Endothelial cell of umbilical vein (primary cell): ENCODE results near the gene TRMT10C. TPM values are rescaled to one million over a fixed set of nuclear protein-coding genes. Genes with fewer than 3 reads are reported as not detected.
A peak's percentile ranks its signal among the peaks of the same experiment; 100 is the strongest.

Experiments used
- BruUV-seq: library from RNA; stranded (reverse); fragments of 400-500 nt; replicated peaks from 2 replicates; lab custom pipeline; 2021; lab: Mats Ljungman, UMichigan
- CTCF ChIA-PET: fragments of 300-600, 350-600 bp; sonication (Branson Sonifier 250); formaldehyde crosslinking; loops from one replicate; lab custom pipeline; 2021; ENCODE audit warnings: antibody characterized with exemption, inconsistent platforms; lab: Charles Lee
- POLR2A ChIA-PET: fragments of 300-600, 350-600 bp; sonication (Branson Sonifier 250); formaldehyde crosslinking; loops from one replicate; lab custom pipeline; 2021; ENCODE audit warnings: antibody characterized with exemption, inconsistent platforms; lab: Charles Lee
- DNase-seq: peaks from one replicate; pipeline ENCODE4 v3.0.0-alpha.2; 2011; ENCODE audit warnings: low read depth, low spot score
- FAIRE-seq: peaks from 2 replicates; lab custom pipeline; 2011; peaks lifted over from hg19 to GRCh38; lab: Jason Lieb, UNC
- H2AFZ ChIP-seq: 2 replicates; pipeline ENCODE4 v1.6.0; 2012; ENCODE audit warnings: low read depth, low read length, control low read depth, inconsistent platforms
- H3K27ac ChIP-seq: 2 replicates; pipeline ENCODE4 v1.5.1; 2011; ENCODE audit warnings: low read depth, mild to moderate bottlenecking, control low read depth, low read length, moderate library complexity; ENCODE audit not compliant: insufficient read depth
- H3K27me3 ChIP-seq, 2 experiments: 2 replicates each; pipeline versions ENCODE4 v1.6.0 to v1.6.1; 2011; ENCODE audit warnings: low read length in 2 of 2, mixed read lengths in 1 of 2; ENCODE audit not compliant: control insufficient read depth in 2 of 2, insufficient read depth in 2 of 2
- H3K36me3 ChIP-seq, 2 experiments: 2 replicates in 1 of 2; 3 replicates in 1 of 2; pipeline ENCODE4 v1.5.1; 2011; ENCODE audit warnings: low read length in 2 of 2, mild to moderate bottlenecking in 1 of 2, moderate library complexity in 1 of 2; ENCODE audit not compliant: control insufficient read depth in 2 of 2, insufficient read depth in 2 of 2; ENCODE audit errors: extremely low read depth in 1 of 2
- H3K4me1 ChIP-seq: 3 replicates; pipeline ENCODE4 v1.5.1; 2011; ENCODE audit warnings: mild to moderate bottlenecking, low read length; ENCODE audit not compliant: control insufficient read depth, insufficient read depth; ENCODE audit errors: extremely low read depth
- H3K4me2 ChIP-seq: 2 replicates; pipeline ENCODE4 v1.6.1; 2011; ENCODE audit warnings: low read length, control low read depth, mixed read lengths; ENCODE audit not compliant: insufficient read depth
- H3K4me3 ChIP-seq, 3 experiments: fragments of 200-600 bp in 1 of 3; sonication (generic), shearing (Covaris generic) in 1 of 3; replicated peaks in 1 of 3; 2 replicates each; pipeline ENCODE4 v1.5.1; 2011 to 2016; ENCODE audit warnings: control low read depth in 3 of 3, low read length in 3 of 3, mild to moderate bottlenecking in 2 of 3, inconsistent platforms in 1 of 3, low read depth in 1 of 3, moderate library complexity in 1 of 3; ENCODE audit not compliant: insufficient read depth in 1 of 3
- H3K79me2 ChIP-seq: 2 replicates; pipeline ENCODE4 v1.6.0; 2012; ENCODE audit warnings: low read length, inconsistent platforms; ENCODE audit not compliant: control insufficient read depth, insufficient read depth
- H3K9ac ChIP-seq: replicated peaks from 2 replicates; pipeline ENCODE3; 2011; ENCODE audit warnings: low read length, control low read depth; ENCODE audit not compliant: insufficient read depth; ENCODE audit errors: extremely low read depth
- H3K9me1 ChIP-seq: replicated peaks from 3 replicates; pipeline ENCODE4 v1.6.0; 2011; ENCODE audit warnings: mild to moderate bottlenecking, low read length; ENCODE audit not compliant: control insufficient read depth, insufficient read depth; ENCODE audit errors: extremely low read depth
- H3K9me3 ChIP-seq: replicated peaks from 2 replicates; pipeline ENCODE4 v1.5.1; 2012; ENCODE audit warnings: low read length, inconsistent platforms; ENCODE audit not compliant: control insufficient read depth, insufficient read depth
- H4K20me1 ChIP-seq: replicated peaks from 2 replicates; pipeline ENCODE3; 2011; ENCODE audit warnings: mild to moderate bottlenecking, low read length; ENCODE audit not compliant: control insufficient read depth, insufficient read depth; ENCODE audit errors: extremely low read depth
- EZH2 ChIP-seq: IDR thresholded peaks from 2 replicates; pipeline ENCODE4 v1.6.1; 2012; ENCODE audit warnings: borderline replicate concordance, low read depth, mild to moderate bottlenecking, moderate library complexity, low read length, inconsistent platforms; ENCODE audit not compliant: severe bottlenecking
- FOS ChIP-seq: IDR thresholded peaks from 2 replicates; pipeline ENCODE4 v1.6.1; 2011; ENCODE audit warnings: mild to moderate bottlenecking, low read length, moderate library complexity, borderline replicate concordance; ENCODE audit not compliant: insufficient read depth
- GATA2 ChIP-seq: IDR thresholded peaks from 2 replicates; pipeline ENCODE4 v1.7.0; 2011; ENCODE audit warnings: low read depth, mild to moderate bottlenecking, moderate library complexity, mixed read lengths, low read length; ENCODE audit not compliant: insufficient read length, insufficient read depth
- JUN ChIP-seq: IDR thresholded peaks from 2 replicates; pipeline ENCODE4 v1.6.1; 2011; ENCODE audit warnings: borderline replicate concordance, low read depth; ENCODE audit not compliant: insufficient read length, insufficient read depth
- MYC ChIP-seq: IDR thresholded peaks from one replicate; pipeline ENCODE4 v1.6.1; 2011; ENCODE audit warnings: mild to moderate bottlenecking, low read depth, low read length
- POLR2A ChIP-seq: IDR thresholded peaks from 2 replicates; pipeline ENCODE4 v1.6.1; 2012; ENCODE audit warnings: low read depth, mild to moderate bottlenecking, control low read depth, low read length
- POLR2AphosphoS5 ChIP-seq: IDR thresholded peaks from 2 replicates; pipeline ENCODE4 v1.6.1; 2012; ENCODE audit warnings: low read depth, mild to moderate bottlenecking, control low read depth, low read length, moderate library complexity; ENCODE audit not compliant: insufficient read depth
- dilution Hi-C: fragments of 300-500 bp; cut with MboI; formaldehyde crosslinking; loops from one replicate; pipeline ENCODE4 v1.15.0; 2019; ENCODE audit warnings: low sequenced_read_pairs; ENCODE audit not compliant: extremely low pct_ligation_motif_present
- intact Hi-C: fragments of 100-400 bp; cut with micrococcal nuclease; formaldehyde crosslinking; loops from one replicate; pipeline ENCODE4 v1.10.0; 2022
- polyA plus RNA-seq, 4 experiments: library from polyadenylated mRNA; depleted of rRNA in 3 of 4; stranded (reverse) in 3 of 4; unstranded in 1 of 4; fragments of >200 nt; gene quantifications; 2 replicates each; pipeline versions ENCODE4 v1.2.1 to v1.2.3, GENCODE V29; 2011 to 2012; ENCODE audit warnings: missing spikeins in 1 of 4
- total RNA-seq: library from RNA; stranded (reverse); gene quantifications from 2 replicates; pipeline ENCODE4 v1.2.3, GENCODE V29; 2021
- TF ChIP-seq, protein P1 (sequence below): IDR thresholded peaks from 2 replicates; pipeline ENCODE4 v1.6.1; 2011; ENCODE audit not compliant: insufficient read depth, insufficient read length
- TF ChIP-seq, protein P2 (sequence below), 2 donors: IDR thresholded peaks; 1 replicate in 1 of 2; 2 replicates in 1 of 2; pipeline ENCODE4 v1.5.1; 2011; ENCODE audit warnings: low read length in 2 of 2, mild to moderate bottlenecking in 2 of 2, moderate library complexity in 2 of 2, control low read depth in 1 of 2, inconsistent platforms in 1 of 2, low read depth in 1 of 2; ENCODE audit not compliant: insufficient read depth in 1 of 2; ENCODE audit errors: extremely low read depth in 1 of 2

Gene TRMT10C
- total and polyA plus RNA-seq, 2 donors (not counting 3 experiments of a cell fraction or from before 2014, with no cell fraction given): 16.6 to 28.0 TPM

DNA sequence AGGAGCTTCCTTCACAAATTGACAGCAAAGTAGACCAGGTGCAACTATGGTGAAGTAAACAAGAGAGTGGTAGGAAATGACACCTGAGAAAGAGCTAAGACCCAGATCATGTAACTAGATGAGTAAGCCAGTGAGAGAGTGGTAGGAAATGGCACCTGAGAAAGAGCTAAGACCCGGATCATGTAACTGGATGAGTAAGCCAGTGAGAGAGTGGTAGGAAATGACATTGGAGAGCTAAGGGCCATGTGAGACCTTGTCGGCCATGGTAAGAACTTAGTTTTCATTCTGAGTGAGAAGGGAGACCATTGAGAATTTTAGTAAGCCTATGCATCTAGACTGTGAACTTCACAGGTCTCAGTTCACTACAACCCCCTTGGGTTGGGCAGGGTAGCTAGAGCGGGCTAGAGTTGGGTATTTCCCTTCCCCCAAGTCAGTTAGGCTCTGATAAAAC lies 43.2 kb upstream of the TRMT10C start:
- no peaks in the 10 kb centered on the region for H3K36me3 ChIP-seq
- intact Hi-C loops: no loop called here
- TF ChIP-seq POLR2AphosphoS5 (no peak), MYC (no peak), FOS (peak; percentile 50)
- no TSS peak for BruUV-seq
- FAIRE-seq (no peak), DNase-seq (peak; percentile 30)
- H3K27ac ChIP-seq: no peak overlapping the region
- H3K9me1 ChIP-seq: no peaks in the 10 kb centered on the region
- no peak overlapping the region for H3K4me3 ChIP-seq
- H3K4me2 ChIP-seq: peak overlapping the region; percentile 21
- H4K20me1 ChIP-seq: no peaks in the 10 kb centered on the region
- no peaks in the 10 kb centered on the region for H3K79me2 ChIP-seq
- peaks cover 42% of the 10 kb centered on the region for H3K4me1 ChIP-seq
- ChIA-PET POLR2A (no interaction called here), CTCF (interaction anchor here (1.6 kb wide), 1 partner anchor 55 kb away, joined by 7 read pairs; the partner anchor contains the start of gene PCNP)
- no peak overlapping the region for H3K9ac ChIP-seq
- dilution Hi-C loops: no loop called here
- no peaks in the 10 kb centered on the region for H3K27me3 ChIP-seq
- H2AFZ ChIP-seq: peak overlapping the region; percentile 60
- no peaks in the 10 kb centered on the region for H3K9me3 ChIP-seq

DNA sequence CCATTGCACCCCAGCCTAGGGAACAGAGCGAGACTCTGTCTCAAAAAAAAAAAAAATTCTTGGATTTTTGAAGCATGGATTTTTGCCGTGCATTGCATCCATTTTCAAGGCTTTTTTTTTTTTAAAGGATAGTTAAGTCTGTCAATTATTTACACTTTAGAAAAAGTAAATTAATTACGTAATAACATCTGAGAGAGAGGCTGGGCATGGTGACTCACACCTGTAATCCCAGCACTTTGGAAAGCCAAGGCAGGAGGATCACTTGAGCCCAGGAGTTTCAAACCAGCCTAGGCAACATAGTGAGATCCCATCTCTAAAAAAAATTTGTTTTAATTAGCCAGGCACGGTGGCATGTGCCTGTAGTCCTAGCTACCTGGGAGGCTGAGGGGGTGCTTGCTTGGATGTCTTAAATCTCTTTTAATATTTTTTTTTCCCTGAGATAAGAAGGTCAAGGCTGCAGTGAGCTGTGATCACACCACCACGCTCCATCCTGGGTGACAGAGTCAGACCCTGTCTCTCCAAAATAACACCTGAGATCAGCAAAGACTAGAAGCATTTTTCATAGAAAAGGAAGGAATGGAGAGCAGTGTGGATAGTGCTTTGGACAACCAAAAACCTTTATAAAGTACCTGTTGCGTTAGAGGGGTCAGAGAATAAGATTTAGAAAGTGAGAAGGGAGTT lies 41.8 kb upstream of the TRMT10C start:
- POLR2A ChIA-PET: interaction anchor here (1.6 kb wide), 1 partner anchor 42 kb away, joined by 4 read pairs; the partner anchor contains the start of gene TRMT10C
- H3K36me3 ChIP-seq: no peaks in the 10 kb centered on the region
- no peaks in the 10 kb centered on the region for H3K9me1 ChIP-seq
- CTCF ChIA-PET: interaction anchor here (1.9 kb wide), 1 partner anchor 10 kb away, joined by 7 read pairs; no protein-coding TSS in a partner anchor
- no peak overlapping the region for H3K4me3 ChIP-seq
- no peak for TF ChIP-seq EZH2
- TF ChIP-seq JUN: no peak
- TF ChIP-seq MYC: no peak
- TF ChIP-seq, protein P1, sequence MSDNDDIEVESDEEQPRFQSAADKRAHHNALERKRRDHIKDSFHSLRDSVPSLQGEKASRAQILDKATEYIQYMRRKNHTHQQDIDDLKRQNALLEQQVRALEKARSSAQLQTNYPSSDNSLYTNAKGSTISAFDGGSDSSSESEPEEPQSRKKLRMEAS: no peak
- TF ChIP-seq, protein P2, sequence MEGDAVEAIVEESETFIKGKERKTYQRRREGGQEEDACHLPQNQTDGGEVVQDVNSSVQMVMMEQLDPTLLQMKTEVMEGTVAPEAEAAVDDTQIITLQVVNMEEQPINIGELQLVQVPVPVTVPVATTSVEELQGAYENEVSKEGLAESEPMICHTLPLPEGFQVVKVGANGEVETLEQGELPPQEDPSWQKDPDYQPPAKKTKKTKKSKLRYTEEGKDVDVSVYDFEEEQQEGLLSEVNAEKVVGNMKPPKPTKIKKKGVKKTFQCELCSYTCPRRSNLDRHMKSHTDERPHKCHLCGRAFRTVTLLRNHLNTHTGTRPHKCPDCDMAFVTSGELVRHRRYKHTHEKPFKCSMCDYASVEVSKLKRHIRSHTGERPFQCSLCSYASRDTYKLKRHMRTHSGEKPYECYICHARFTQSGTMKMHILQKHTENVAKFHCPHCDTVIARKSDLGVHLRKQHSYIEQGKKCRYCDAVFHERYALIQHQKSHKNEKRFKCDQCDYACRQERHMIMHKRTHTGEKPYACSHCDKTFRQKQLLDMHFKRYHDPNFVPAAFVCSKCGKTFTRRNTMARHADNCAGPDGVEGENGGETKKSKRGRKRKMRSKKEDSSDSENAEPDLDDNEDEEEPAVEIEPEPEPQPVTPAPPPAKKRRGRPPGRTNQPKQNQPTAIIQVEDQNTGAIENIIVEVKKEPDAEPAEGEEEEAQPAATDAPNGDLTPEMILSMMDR (IDR thresholded peaks at IDR 0.05; ENCODE audit: extremely low read depth in 1 of 2, insufficient read depth in 1 of 2, low read depth in 1 of 2, low read length in 2 of 2): no peak
- TF ChIP-seq POLR2A: no peak
- no peak for TF ChIP-seq POLR2AphosphoS5
- TF ChIP-seq GATA2: no peak
- no peak for TF ChIP-seq FOS
- H3K79me2 ChIP-seq: no peaks in the 10 kb centered on the region
- H4K20me1 ChIP-seq: no peaks in the 10 kb centered on the region
- intact Hi-C loops: no loop called here
- H3K9ac ChIP-seq: no peak overlapping the region
- H3K27ac ChIP-seq: peak overlapping the region; percentile 96
- H3K4me1 ChIP-seq: peaks cover 37% of the 10 kb centered on the region
- H3K4me2 ChIP-seq: no peak overlapping the region
- H2AFZ ChIP-seq: no peak overlapping the region
- no peaks in the 10 kb centered on the region for H3K9me3 ChIP-seq
- BruUV-seq: no TSS peak
- dilution Hi-C loops: no loop called here
- no peak for DNase-seq
- no peaks in the 10 kb centered on the region for H3K27me3 ChIP-seq
- no peak for FAIRE-seq
